SIG-M5 (cell line): Measurements from ENCODE around the gene TSPAN12.

Source experiments
- DNase-seq: peaks from one replicate; lab custom pipeline; 2025; lab: John Stamatoyannopoulos, UW

TSPAN12 gene

DNA sequence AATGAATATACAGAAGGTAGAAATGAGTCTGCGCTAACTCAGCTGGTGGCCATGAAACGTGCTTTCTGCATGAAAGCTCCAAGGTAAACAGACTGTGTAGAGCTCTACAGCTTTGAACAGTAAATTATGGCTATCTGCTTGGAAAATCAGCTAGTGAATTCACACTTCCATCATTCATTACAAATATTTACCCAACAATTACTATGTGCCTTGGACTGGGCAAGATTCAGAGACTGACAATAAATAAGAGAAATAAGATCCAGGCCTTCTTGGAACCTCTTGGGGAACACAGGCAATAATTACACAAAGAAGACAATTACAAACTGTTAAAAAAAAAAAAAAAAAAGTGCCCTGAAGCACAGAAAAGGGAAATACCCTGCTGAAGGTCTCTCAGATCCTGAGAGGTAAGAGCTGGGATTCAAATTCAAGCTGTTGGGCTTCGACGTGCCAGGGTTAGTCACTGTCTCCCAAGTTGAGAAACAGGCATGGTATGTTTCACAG is 15.8 kb downstream of the TSPAN12 start:
- DNase-seq = no peak

DNA sequence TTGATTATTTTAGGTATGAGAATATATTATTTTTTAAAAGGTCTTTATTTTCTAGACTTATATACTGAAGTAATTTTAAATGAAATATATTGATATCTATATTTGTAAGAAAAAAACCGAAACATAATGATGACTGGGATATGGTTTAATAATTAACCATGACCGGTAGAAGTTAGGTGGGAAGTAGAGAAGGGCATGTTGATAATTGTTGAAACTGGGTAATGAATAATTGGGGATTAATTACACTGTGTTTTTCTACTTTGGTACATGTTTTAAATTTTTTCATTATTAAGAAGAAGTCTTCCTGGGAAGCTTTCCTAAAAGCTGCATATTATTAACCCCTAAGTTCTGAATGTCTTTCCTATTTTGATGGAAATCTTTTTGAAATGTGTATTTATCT is 16.3 kb downstream of the TSPAN12 start:
- no peak for DNase-seq

DNA sequence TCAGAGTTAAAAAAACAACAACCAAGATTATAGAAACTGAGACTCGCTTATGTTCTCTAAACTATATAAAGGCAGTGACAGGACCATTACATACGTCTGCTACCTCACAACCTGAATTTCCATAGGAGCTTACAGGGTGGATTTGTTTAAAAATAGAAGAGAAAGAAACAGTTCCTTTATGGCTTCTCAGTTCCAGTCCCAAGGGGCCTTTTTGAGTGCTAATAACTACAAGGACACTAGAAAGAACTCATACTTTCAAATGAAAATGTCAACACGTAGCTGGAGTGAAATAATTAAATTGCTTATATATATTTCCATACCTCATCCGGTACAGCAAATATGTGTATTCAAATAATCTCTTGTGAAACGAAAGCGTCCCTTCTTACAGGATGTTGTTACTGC is 19.7 kb downstream of the TSPAN12 start:
- DNase-seq = no peak

DNA sequence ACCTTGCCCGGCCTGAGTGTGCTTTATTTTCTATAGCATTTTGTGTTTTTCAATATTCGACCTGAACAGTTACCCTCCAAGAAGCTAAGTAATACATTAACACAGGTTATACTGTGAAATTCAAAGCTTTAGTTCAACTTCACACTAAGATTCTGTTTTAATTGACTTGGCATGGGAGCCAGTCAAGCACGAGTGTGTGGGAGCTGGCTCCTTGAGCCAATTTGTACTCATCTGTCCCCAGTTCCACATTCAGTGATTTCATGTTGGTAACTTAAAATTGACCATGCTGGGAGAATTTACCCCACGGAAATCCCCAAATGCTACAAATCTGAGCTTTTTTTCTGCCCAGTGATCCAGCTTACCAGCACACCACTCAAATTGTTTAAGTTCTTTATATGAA is 20.3 kb downstream of the TSPAN12 start:
- DNase-seq = no peak

DNA sequence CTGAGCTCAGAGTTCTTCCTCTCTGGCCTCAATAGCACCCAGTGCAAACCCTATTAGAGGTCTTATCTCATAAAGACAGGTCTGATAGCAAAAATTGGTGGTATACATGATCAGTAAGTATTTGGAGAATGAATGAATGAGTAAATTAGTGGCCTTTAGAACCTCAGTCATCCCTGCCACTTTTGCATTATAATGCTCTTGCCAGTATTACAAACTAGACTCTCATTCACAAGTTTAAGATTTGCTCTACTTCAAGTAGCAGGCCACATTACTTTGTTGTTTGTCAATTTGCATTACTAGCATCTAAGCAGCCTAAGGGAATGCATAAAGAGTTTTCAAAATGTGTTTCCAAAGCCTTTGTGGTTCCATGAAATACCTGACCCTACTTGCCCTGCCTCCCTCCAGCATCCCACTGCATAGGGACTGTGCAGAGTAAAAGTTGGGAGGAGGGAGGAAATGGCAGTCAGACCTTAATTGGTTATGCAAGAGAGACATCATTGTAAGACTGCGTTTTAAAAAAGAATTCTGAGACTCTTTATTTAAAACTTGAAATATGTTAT is 21.3 kb downstream of the TSPAN12 start:
- DNase-seq = no peak

DNA sequence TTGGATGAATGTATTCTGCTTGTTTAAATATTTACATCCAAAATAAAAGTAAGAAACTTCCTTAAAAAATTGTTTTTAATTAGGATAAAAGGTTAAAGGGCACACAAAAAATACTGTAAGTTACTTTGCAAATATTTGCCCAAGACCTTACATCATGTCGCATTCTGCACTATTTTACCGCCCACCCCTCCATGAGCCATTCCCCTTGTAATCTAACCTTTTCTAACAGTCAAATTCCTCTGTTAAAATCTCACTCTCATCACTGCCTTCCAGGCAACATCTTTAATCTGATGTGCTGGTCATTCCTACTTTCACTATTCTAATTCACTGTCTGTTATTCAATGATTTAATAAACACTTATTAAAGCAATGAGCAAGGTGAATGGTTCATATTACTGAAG is 23.2 kb downstream of the TSPAN12 start:
- DNase-seq = no peak

DNA sequence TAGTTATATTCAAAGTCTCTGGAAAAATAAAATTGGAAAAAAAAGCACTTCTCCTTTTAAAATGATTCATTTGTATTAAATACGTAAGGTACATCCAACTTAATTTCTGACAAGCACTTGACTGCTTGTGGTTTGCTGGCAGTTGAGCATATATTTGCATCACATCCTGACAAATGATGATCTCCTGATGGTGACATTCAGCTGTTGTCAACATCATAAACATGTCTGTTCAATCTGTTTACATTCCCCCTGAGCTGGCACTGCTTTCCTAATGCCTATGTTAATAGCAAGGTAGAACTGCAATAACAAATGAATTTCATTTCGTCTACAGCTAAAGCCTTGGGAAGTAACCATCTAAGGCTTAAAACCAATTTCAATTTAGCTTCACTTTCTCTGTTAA is 24.4 kb downstream of the TSPAN12 start:
- no peak for DNase-seq

DNA sequence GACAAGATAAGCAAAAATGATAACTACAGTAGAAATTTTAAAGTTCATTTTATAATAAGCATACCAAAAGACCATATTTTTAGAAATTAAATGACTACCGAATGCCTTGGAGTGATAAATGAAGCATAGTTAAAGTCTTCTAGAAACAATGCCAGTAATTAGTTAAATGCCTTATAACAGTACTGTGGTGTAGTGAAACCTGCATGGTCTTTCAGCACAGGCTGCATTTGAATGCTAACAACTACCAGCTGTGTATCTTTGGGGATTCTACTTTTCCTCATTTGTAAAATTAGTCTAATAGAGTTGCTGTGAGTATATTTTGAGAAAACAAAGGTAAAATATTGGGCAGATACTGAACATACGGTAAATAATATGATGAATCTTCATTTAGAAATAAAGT is 25.1 kb downstream of the TSPAN12 start:
- no peak for DNase-seq

DNA sequence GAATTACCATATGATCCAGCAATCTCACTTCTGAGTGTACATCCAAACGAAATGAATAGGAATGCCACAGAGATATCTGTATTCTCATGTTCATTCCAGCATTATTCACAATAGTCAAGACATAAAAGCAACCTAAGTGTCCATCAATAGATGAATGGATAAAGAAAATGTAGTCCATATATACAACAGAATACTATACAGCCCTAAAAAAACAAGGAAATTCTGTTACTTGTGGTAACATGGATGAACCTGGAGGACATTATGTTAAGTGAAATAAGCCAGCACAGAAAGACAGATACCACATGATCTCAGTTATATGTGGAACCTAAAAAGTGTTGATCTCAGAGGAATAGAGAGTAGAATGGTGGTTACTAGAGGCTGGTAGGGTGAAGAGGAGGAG is 26.7 kb downstream of the TSPAN12 start:
- no peak for DNase-seq

DNA sequence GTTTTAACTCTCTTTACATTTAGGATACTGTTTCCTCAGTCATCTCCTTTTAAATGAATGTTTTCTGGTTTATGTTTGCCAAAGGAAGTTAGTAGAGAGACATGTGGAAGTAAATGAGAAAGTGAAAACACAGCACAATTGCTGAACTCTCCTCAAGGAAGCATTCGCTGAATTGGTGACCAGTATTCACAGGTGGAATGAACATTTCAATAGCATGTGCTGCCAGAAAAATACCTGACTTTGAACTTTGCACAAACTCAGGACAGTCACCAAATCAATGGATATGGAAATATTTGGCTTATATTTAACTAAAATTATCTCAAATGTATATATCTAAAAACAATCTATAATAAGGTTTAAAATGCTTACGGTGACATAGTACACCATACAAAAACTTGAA is 28.5 kb downstream of the TSPAN12 start:
- no peak for DNase-seq

DNA sequence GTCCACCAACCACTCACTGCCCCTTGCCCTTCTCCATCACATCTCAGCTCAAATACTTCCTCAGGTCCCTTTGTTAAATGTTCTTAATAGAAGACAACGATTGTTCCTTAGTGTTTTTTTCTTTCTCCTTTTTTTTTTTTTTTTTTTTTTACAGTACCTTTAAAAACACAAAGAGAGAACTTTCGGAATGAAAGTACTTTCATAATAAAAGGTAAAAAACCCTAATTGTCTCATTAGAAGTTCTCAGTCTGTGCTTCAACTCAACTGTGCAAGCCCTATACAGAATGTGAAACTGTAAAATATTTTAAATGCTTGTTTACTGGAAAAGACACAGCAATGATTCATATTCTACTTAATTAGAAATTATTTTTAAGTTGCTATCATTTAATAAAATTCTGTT is 29.4 kb downstream of the TSPAN12 start:
- no peak for DNase-seq

DNA sequence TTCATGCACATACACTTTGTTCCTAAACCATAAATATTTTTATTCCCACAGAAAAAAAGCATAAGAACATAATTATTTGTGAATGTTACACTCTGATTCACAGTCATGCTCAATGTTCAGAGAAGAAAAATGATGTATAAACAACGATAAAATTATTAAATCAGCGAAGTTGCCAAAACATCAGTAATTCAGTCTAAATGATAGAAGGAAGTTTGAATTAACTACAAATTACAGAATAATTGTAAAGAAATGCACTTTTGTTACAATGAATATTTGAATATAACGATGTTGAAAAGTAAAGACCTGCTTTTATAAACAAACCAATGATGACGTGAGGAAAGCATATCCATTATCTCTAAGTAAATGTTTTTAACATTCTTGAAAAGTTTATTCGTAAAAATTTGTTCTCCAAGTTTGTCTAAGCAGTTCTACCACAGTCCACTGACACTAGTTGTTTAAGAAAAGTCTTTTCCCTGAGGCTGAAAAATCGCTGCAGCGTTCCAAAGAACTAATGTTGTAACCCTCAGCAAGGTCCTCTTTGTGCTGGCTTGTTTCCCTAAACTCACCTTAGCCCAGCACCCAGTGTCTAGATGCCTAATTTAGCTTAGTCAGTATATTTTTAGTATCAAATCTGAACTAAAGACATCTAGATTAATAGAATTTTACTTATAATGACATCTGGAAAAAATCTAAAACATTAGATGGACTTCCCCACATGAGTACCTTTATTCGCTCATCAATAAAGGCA is 30.4 kb downstream of the TSPAN12 start:
- DNase-seq = no peak

DNA sequence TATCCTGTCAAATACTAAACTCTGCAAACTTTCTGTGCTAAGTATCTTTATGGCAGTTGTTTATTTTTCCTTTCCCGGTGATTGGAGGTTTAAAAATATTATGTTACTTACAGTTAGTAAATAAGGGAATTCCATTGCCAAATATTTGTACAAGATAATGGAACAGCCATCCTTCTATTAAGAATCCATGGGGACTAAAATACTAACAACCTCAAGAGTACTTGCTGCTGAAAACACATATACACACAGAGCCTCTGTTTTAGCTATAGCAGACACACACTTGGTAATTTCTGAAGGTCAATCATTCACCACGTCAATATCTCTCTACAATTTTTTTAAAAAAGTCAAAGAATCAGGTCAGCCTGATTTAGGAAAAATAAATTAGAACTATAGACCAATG is 32.4 kb downstream of the TSPAN12 start:
- no peak for DNase-seq

DNA sequence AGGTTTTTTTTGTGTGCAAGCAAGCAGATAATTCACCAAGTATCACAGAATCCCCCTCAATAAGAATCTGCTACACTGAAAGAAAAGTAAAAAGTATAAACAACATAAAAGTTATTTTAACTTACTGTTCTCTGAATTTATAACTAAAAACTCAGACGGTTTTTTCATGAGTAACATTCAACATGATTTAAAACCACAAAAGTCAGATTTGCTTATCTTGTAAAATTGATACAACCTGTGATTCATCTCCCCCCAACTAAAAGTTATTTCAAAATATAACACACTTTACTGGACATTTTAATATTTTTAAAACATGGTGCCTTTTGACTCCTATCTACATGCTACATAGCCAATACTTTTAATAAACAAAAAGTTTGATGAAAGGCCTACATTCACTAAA is 32.8 kb downstream of the TSPAN12 start:
- no peak for DNase-seq

DNA sequence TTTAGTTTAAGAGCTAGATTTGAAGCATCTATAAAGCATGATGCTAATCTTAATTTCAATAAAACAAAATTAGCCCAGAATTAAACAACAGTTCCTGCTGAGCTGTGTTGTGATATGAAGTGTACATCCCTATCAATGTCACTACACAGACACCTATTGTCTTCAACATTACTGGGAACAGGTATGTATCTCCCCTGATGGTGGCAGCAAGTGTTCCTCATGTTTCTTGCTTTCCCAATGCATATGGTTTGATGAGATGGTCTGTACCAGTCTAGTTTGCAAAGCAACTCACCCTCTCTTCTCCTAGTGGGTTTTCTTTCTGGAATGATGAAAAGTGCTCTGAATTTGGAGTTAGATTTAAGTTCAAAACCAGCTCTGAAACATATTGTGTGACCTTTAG is 38.1 kb downstream of the TSPAN12 start:
- no peak for DNase-seq

DNA sequence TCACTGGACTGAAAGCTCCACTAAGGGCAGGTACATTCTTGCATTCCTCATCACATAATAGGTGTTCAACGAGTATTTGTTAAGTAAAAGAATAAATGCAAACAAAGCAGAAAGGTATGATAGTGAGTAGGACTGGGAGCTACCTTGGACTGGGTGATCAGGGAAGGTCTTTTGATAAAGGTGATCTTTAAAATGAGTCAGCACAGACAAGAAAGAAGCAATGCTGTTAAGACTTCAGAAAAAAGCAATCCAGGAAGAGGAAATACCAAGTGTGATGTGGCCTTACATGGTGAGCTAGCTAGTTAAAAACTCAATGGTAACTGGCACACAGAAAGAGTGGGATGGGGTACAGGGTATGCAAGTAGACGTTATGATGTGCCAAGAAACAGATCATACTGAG is 40.1 kb downstream of the TSPAN12 start:
- no peak for DNase-seq

DNA sequence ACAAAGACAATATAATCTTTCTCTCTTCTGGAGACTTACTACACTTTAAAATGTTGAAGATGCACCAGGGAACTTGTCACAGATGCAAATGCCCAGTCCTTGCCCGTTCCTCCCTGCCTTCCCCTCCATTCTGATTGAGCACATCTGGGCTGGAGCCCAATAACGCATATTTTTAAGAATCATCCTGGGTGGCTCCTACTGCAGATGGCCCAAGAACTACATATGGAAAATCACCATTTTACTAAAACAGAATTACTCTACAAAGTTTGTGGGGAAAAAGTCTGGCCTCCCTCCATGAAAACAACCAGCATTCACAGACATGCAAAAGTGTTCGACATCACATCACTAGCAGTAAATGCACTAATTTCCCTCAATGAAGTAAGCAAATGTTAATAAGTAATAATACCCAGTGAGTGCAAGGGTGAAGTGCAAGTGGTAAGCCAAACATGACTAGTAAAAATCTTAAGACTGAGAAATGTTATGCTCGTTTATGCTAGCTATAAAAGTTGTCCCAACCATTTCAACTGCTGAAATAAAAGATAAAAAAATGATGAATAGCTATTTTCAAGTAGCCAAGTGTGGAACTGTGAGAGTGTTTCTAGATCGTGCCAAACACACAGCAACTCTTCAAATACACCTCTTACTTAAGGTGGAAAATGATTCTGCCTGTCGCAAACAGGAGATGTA is 43.5 kb downstream of the TSPAN12 start:
- no peak for DNase-seq

DNA sequence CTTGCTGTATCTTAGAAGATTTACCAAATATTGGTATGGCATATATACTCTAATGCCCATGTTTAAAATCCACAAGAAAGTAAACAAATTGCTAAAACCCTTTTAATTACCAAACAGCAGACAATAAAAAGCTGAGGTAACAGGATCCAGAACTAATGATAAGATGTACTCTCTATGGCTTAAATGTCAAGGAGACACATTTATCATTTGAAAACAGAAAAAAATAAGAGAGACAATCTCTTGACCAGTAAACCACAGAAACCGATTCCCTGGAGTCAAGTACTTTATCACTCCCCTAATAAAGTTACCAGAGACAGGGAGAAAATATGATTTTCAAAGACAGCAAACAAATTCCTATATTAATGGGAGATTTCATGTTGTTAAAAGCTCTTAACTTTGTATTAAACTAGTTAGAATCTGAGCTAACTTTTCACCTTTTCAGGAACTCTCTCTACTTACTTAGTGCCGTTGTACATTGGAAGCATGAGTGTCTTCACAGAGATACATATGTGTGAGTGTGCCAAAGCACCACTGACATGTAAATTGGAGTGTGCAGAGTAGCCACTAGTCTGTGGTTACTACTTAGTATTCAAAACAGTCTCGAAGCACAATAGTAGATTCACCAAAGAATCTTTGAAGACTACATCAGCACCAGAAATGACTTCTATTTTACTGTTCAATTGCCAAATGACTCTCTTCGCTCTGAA is 44.2 kb downstream of the TSPAN12 start:
- no peak for DNase-seq

DNA sequence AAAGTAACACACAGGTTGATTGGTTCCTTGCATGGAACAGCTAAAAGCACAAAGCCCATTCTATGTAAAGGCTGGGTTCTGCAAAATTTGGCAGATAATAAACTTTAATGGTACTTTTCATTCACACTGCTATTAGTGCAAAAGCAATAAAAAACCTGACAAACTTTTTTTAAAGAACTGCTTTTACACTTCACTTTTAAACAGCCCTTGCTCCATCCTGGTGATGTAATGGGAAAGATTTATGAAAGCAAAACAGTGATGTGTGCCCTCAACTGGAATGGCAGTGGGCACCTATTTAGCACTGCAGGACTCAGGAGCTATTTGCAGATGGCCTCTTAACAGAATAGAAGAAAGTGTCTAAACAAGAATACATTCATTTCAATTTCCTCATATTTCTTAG is 44.9 kb downstream of the TSPAN12 start:
- no peak for DNase-seq

DNA sequence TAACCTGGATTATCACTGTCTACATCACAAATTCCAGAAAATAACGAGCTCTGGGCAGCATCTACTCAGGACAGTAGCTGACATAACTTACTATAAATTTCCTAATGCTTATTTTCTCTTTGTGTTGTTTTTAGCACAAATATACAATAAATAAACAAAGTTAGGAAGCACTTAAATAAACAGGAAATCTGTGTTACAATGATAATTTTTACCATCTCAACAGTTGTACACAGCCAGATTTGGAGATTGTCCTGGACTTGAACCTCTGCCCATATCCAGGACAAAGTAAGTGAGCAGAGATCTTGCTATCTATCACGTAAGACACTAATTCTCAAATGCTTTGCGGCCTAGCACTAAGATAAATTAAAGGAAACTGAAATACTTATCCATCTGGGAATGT is 48.7 kb downstream of the TSPAN12 start:
- no peak for DNase-seq

DNA sequence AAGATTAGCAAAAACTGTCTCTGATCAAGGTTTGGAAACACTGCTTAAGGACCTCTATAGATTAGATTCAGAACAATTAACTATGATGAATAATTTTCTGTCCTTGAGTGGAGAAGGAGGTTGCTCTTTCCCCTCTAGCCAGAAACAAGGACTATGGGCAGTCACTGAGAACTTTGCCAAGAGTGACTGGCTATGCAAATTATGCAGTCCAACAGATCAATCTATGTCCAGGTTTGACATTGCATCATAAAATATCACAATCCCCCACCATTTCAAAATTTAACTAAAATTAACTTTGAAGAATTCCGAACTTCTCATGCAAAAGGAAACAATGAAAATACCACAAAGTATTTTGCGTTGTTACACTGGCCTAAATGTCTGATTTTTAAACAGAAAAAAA is 50.6 kb downstream of the TSPAN12 start:
- no peak for DNase-seq

DNA sequence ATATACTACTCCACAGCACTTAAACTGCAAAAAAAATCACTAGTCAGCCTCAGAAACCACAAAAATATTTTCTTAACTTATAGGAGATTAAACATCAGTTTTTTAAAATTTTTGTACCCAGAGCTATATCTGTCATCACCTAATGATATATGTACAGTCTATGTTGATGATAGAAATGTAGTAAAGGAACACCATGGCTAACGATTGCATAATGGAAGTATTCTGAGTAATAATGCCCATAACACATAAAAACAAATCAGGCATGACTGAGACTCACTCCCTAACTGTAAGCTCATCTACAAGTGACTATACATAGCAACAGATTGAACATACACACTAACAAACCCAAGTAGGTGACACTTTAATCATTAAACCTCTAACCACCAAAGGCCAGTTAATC is 51.3 kb downstream of the TSPAN12 start:
- no peak for DNase-seq
